Neural crest cell (in vitro differentiated cells): ENCODE results near the gene IL20RB. TPM values are rescaled to one million over a fixed set of nuclear protein-coding genes. Genes with fewer than 3 reads are reported as not detected.
"Not testable (repeated sequence)": the region's sequence is repeated elsewhere in the genome, so short reads cannot be mapped to it uniquely, and the experiment has no call there.

Source experiments
- DNase-seq: peaks from one replicate; pipeline ENCODE4 v3.0.0; 2021; ENCODE audit warnings: low read depth, mixed read lengths, low spot score
- H3K27ac Mint-ChIP-seq: one replicate; pipeline ENCODE4 v1.8.0; 2021; ENCODE audit warnings: mild to moderate bottlenecking, mixed read lengths; ENCODE audit not compliant: unreplicated experiment
- H3K27me3 Mint-ChIP-seq: 2 replicates; pipeline ENCODE4 v1.8.0; 2021; ENCODE audit warnings: low read depth, mild to moderate bottlenecking, mixed read lengths
- H3K36me3 Mint-ChIP-seq: 2 replicates; pipeline ENCODE4 v1.8.0; 2021; ENCODE audit warnings: low read depth, mild to moderate bottlenecking, mixed read lengths
- H3K4me1 Mint-ChIP-seq: 2 replicates; pipeline ENCODE4 v1.8.0; 2021; ENCODE audit warnings: mixed read lengths
- H3K4me3 Mint-ChIP-seq: one replicate; pipeline ENCODE4 v1.8.0; 2021; ENCODE audit warnings: mild to moderate bottlenecking, mixed read lengths
- H3K9me3 Mint-ChIP-seq: 2 replicates; pipeline ENCODE4 v1.8.0; 2021; ENCODE audit warnings: mixed read lengths
- CTCF ChIP-seq: fragments of 200-600 bp; sonication (generic); conservative IDR thresholded peaks from 2 replicates; pipeline ENCODE4 v1.5.0; 2021; ENCODE audit warnings: antibody characterized with exemption, mild to moderate bottlenecking
- total RNA-seq: library from RNA; stranded (reverse); gene quantifications from 2 replicates; pipeline ENCODE4 v1.2.1, GENCODE V29; 2021

The IL20RB gene
- total RNA-seq, 1 donor from 2014 or later = 1.7 TPM

- Mint-ChIP-seq H3K4me1 (no peaks in the 10 kb centered on the region), H3K4me3 (no peak overlapping the region), H3K36me3 (peaks cover under 1% of the 10 kb centered on the region), H3K9me3 (peaks cover 3% of the 10 kb centered on the region), H3K27ac (no peak overlapping the region), H3K27me3 (no peaks in the 10 kb centered on the region)
- no peak for TF ChIP-seq CTCF
- DNase-seq = no peak
Measured at GRCh38 chr3:136979204-136979603, 21.4 kb downstream of the IL20RB start.

GRCh38 chr3:136979684-136980083 lies 21.9 kb downstream of the IL20RB start:
- DNase-seq = no peak
- H3K4me1 Mint-ChIP-seq = no peaks in the 10 kb centered on the region
- peaks cover 3% of the 10 kb centered on the region for H3K9me3 Mint-ChIP-seq
- H3K36me3 Mint-ChIP-seq = peaks cover 3% of the 10 kb centered on the region
- no peak overlapping the region for H3K27ac Mint-ChIP-seq
- H3K27me3 Mint-ChIP-seq = no peaks in the 10 kb centered on the region
- H3K4me3 Mint-ChIP-seq = no peak overlapping the region
- TF ChIP-seq CTCF = no peak

- no peak for DNase-seq
- Mint-ChIP-seq H3K4me1 (peaks cover 3% of the 10 kb centered on the region), H3K4me3 (no peak overlapping the region), H3K27me3 (no peaks in the 10 kb centered on the region), H3K36me3 (peaks cover 9% of the 10 kb centered on the region), H3K27ac (no peak overlapping the region), H3K9me3 (peaks cover 2% of the 10 kb centered on the region)
- TF ChIP-seq CTCF = no peak
Measured at GRCh38 chr3:136982033-136982432, 24.2 kb downstream of the IL20RB start.

GRCh38 chr3:136982520-136983138 lies 24.8 kb downstream of the IL20RB start:
- no peak for DNase-seq
- Mint-ChIP-seq H3K27ac (peak overlapping the region; percentile 51), H3K9me3 (peaks cover 5% of the 10 kb centered on the region), H3K27me3 (no peaks in the 10 kb centered on the region), H3K36me3 (peaks cover 11% of the 10 kb centered on the region), H3K4me3 (no peak overlapping the region), H3K4me1 (peaks cover 3% of the 10 kb centered on the region)
- TF ChIP-seq CTCF = no peak

- no peak for DNase-seq
- H3K36me3 Mint-ChIP-seq = peaks cover 11% of the 10 kb centered on the region
- no peaks in the 10 kb centered on the region for H3K27me3 Mint-ChIP-seq
- peaks cover 5% of the 10 kb centered on the region for H3K9me3 Mint-ChIP-seq
- peaks cover 3% of the 10 kb centered on the region for H3K4me1 Mint-ChIP-seq
- no peak overlapping the region for H3K4me3 Mint-ChIP-seq
- TF ChIP-seq CTCF = no peak
- H3K27ac Mint-ChIP-seq = no peak overlapping the region
Measured at GRCh38 chr3:136984837-136985236, 27.1 kb downstream of the IL20RB start.

GRCh38 chr3:136987398-136987980 lies 29.7 kb downstream of the IL20RB start:
- H3K27ac Mint-ChIP-seq, H3K4me3 Mint-ChIP-seq, DNase-seq, H3K4me1 Mint-ChIP-seq, H3K9me3 Mint-ChIP-seq, H3K27me3 Mint-ChIP-seq: not testable (repeated sequence)
- peaks cover 11% of the 10 kb centered on the region for H3K36me3 Mint-ChIP-seq
